B cell (primary cell): ENCODE results near the gene TMEM134.

Source experiments
- EZH2 ChIP-seq: IDR thresholded peaks from 2 replicates; pipeline ENCODE4 v1.6.1; 2012; ENCODE audit warnings: borderline replicate concordance, low read depth, mild to moderate bottlenecking, moderate library complexity, low read length; ENCODE audit not compliant: insufficient read depth, poor library complexity, severe bottlenecking
- TF ChIP-seq, protein P1 (sequence below): fragments of 200-600 bp; IDR thresholded peaks from one replicate; pipeline ENCODE4 v1.8.0; 2022; ENCODE audit warnings: antibody characterized with exemption, mild to moderate bottlenecking

GRCh38 chr11:67453816-67454732 lies 15.0 kb downstream of the TMEM134 start:
- TF ChIP-seq, protein P1, sequence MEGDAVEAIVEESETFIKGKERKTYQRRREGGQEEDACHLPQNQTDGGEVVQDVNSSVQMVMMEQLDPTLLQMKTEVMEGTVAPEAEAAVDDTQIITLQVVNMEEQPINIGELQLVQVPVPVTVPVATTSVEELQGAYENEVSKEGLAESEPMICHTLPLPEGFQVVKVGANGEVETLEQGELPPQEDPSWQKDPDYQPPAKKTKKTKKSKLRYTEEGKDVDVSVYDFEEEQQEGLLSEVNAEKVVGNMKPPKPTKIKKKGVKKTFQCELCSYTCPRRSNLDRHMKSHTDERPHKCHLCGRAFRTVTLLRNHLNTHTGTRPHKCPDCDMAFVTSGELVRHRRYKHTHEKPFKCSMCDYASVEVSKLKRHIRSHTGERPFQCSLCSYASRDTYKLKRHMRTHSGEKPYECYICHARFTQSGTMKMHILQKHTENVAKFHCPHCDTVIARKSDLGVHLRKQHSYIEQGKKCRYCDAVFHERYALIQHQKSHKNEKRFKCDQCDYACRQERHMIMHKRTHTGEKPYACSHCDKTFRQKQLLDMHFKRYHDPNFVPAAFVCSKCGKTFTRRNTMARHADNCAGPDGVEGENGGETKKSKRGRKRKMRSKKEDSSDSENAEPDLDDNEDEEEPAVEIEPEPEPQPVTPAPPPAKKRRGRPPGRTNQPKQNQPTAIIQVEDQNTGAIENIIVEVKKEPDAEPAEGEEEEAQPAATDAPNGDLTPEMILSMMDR: no peak
- no peak for TF ChIP-seq EZH2
